Neutrophil (primary cell): ENCODE measurements around the gene NPTX1.

Experiments used
- H3K27ac ChIP-seq: fragments of 200-600 bp; sonication (generic); 2 replicates; pipeline ENCODE4 v1.5.1; 2016; ENCODE audit warnings: mild to moderate bottlenecking, moderate library complexity
- H3K27me3 ChIP-seq: fragments of 200-600 bp; sonication (generic); 2 replicates; pipeline ENCODE4 v1.6.0; 2016; ENCODE audit warnings: mild to moderate bottlenecking
- H3K36me3 ChIP-seq: fragments of 200-600 bp; sonication (generic); 2 replicates; pipeline ENCODE4 v1.5.1; 2017
- H3K4me1 ChIP-seq, 2 experiments: fragments of 200-600 bp in 1 of 2; sonication (generic) in 1 of 2; 1 replicate in 1 of 2; 2 replicates in 1 of 2; pipeline versions ENCODE4 v1.5.1 to v1.6.1; 2013 to 2016; ENCODE audit warnings: low read depth in 1 of 2, low read length in 1 of 2, mild to moderate bottlenecking in 1 of 2, moderate library complexity in 1 of 2; ENCODE audit not compliant: control insufficient read depth in 1 of 2, insufficient read depth in 1 of 2
- H3K4me3 ChIP-seq, 2 experiments: fragments of 200-600 bp in 1 of 2; sonication (generic) in 1 of 2; 1 replicate in 1 of 2; 2 replicates in 1 of 2; pipeline ENCODE4 v1.5.1; 2013 to 2016; ENCODE audit warnings: low read depth in 1 of 2, low read length in 1 of 2, mild to moderate bottlenecking in 1 of 2, moderate library complexity in 1 of 2
- H3K9me3 ChIP-seq: fragments of 200-600 bp; sonication (generic); 2 replicates; pipeline ENCODE4 v1.5.1; 2016
- CTCF ChIP-seq: fragments of 200-600 bp; sonication (generic); IDR thresholded peaks from 2 replicates; pipeline ENCODE4 v1.5.1; 2016; ENCODE audit warnings: antibody characterized with exemption

NPTX1 gene

GRCh38 chr17:80482058-80482318, 5.6 kb upstream of the NPTX1 start:
- H3K27me3 ChIP-seq = peaks cover 100% of the 10 kb centered on the region
- peaks cover 7% of the 10 kb centered on the region for H3K9me3 ChIP-seq
- TF ChIP-seq CTCF = no peak
- peaks cover 0 to 13% of the 10 kb centered on the region in 2 experiments for H3K4me1 ChIP-seq
- no peak overlapping the region for H3K27ac ChIP-seq
- no peaks in the 10 kb centered on the region for H3K36me3 ChIP-seq
- H3K4me3 ChIP-seq = no peak overlapping the region

GRCh38 chr17:80481284-80482057, 5.1 kb upstream of the NPTX1 start:
- Histone ChIP-seq H3K36me3 (no peaks in the 10 kb centered on the region), H3K4me3 (no peak overlapping the region)
- no peak for TF ChIP-seq CTCF

GRCh38 chr17:80480248-80480647, 3.8 kb upstream of the NPTX1 start:
- Histone ChIP-seq H3K9me3 (no peaks in the 10 kb centered on the region), H3K36me3 (no peaks in the 10 kb centered on the region), H3K4me3 (no peak overlapping the region), H3K27ac (no peak overlapping the region), H3K4me1 (peaks cover 3 to 19% of the 10 kb centered on the region in 2 experiments), H3K27me3 (peaks cover 100% of the 10 kb centered on the region)
- TF ChIP-seq CTCF = no peak

More at GRCh38 chr17:80481284-80482057, 5.1 kb upstream of the NPTX1 start:
- H3K9me3 ChIP-seq = peaks cover 2% of the 10 kb centered on the region
- peaks cover 100% of the 10 kb centered on the region for H3K27me3 ChIP-seq
- H3K27ac ChIP-seq = no peak overlapping the region
- peaks cover 3 to 18% of the 10 kb centered on the region in 2 experiments for H3K4me1 ChIP-seq

GRCh38 chr17:80479246-80479566, 2.8 kb upstream of the NPTX1 start:
- no peak for TF ChIP-seq CTCF
- Histone ChIP-seq H3K9me3 (no peaks in the 10 kb centered on the region), H3K27me3 (peaks cover 100% of the 10 kb centered on the region), H3K36me3 (no peaks in the 10 kb centered on the region), H3K4me3 (no peak overlapping the region), H3K4me1 (peaks cover 3 to 19% of the 10 kb centered on the region in 2 experiments), H3K27ac (no peak overlapping the region)

GRCh38 chr17:80478487-80479245, 2.3 kb upstream of the NPTX1 start:
- H3K9me3 ChIP-seq = no peaks in the 10 kb centered on the region
- H3K27me3 ChIP-seq = peaks cover 100% of the 10 kb centered on the region
- no peak overlapping the region for H3K4me3 ChIP-seq
- no peak for TF ChIP-seq CTCF
- H3K27ac ChIP-seq = no peak overlapping the region
- H3K4me1 ChIP-seq = peaks cover 3 to 19% of the 10 kb centered on the region in 2 experiments
- H3K36me3 ChIP-seq = no peaks in the 10 kb centered on the region
